HFFc6 (cell line): ENCODE results near the gene ELMOD1. TPM values are rescaled to one million over a fixed set of nuclear protein-coding genes. Genes with fewer than 3 reads are reported as not detected.

Experiments used
- DNase-seq: peaks from one replicate; pipeline ENCODE4 v3.0.0-alpha.2; 2018
- H3K27ac Mint-ChIP-seq: 2 replicates; pipeline ENCODE4 v1.8.0; 2020; ENCODE audit warnings: mild to moderate bottlenecking, mixed read lengths
- H3K27me3 Mint-ChIP-seq: 2 replicates; pipeline ENCODE4 v1.8.0; 2021; ENCODE audit warnings: mild to moderate bottlenecking, moderate library complexity, mixed read lengths; ENCODE audit not compliant: insufficient read depth
- H3K36me3 Mint-ChIP-seq: 2 replicates; pipeline ENCODE4 v1.8.0; 2021; ENCODE audit warnings: low read depth, mixed read lengths
- H3K4me1 Mint-ChIP-seq: 2 replicates; pipeline ENCODE4 v1.8.0; 2020; ENCODE audit warnings: low read depth, mixed read lengths
- H3K4me3 Mint-ChIP-seq: 2 replicates; pipeline ENCODE4 v1.8.0; 2020; ENCODE audit warnings: mild to moderate bottlenecking, moderate library complexity, mixed read lengths
- H3K9me3 Mint-ChIP-seq: 2 replicates; pipeline ENCODE4 v1.8.0; 2020; ENCODE audit warnings: mild to moderate bottlenecking, mixed read lengths
- total RNA-seq, 6 experiments: library from RNA; stranded (reverse); fragmentation: NEBNext Ultra II Directional; extraction: Animal tissue kit (Norgen Biotek cat#: 25700); gene quantifications; 2 replicates in 1 of 6; 3 replicates in 5 of 6; pipeline ENCODE4 v1.2.3, GENCODE V29; 2021
- TF ChIP-seq, protein P1 (sequence below): fragments of 200-600 bp; sonication (generic); IDR thresholded peaks from 2 replicates; pipeline ENCODE4 v1.5.0; 2021; ENCODE audit warnings: antibody characterized with exemption, mild to moderate bottlenecking

ELMOD1 gene
- total RNA-seq, 6 experiments from 2014 or later: 0.19 to 0.30 (median 0.24) TPM

DNA sequence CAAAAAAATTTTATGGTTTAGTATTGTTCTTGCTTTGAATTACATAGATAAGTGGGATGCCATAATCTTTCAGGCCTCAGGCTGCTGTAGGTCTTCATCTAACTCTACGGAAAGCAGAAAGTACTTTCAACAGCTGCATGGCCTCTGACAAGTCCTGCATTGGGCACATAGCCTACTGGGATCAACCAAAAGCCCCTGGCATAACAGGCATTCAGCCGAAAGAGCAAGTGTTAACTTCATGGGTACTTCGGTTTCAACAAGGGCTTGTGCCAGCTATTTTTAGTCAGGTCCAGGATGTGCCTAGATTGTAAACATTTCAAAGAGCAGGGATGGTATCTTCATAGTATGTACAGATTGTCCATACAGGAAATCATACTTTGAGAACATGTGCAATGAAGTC is 117.8 kb downstream of the ELMOD1 start:
- Mint-ChIP-seq H3K9me3 (no peaks in the 10 kb centered on the region), H3K4me3 (no peak overlapping the region), H3K4me1 (peaks cover 19% of the 10 kb centered on the region), H3K36me3 (no peaks in the 10 kb centered on the region), H3K27me3 (peaks cover 14% of the 10 kb centered on the region), H3K27ac (no peak overlapping the region)
- TF ChIP-seq, protein P1, sequence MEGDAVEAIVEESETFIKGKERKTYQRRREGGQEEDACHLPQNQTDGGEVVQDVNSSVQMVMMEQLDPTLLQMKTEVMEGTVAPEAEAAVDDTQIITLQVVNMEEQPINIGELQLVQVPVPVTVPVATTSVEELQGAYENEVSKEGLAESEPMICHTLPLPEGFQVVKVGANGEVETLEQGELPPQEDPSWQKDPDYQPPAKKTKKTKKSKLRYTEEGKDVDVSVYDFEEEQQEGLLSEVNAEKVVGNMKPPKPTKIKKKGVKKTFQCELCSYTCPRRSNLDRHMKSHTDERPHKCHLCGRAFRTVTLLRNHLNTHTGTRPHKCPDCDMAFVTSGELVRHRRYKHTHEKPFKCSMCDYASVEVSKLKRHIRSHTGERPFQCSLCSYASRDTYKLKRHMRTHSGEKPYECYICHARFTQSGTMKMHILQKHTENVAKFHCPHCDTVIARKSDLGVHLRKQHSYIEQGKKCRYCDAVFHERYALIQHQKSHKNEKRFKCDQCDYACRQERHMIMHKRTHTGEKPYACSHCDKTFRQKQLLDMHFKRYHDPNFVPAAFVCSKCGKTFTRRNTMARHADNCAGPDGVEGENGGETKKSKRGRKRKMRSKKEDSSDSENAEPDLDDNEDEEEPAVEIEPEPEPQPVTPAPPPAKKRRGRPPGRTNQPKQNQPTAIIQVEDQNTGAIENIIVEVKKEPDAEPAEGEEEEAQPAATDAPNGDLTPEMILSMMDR: no peak
- DNase-seq: no peak

DNA sequence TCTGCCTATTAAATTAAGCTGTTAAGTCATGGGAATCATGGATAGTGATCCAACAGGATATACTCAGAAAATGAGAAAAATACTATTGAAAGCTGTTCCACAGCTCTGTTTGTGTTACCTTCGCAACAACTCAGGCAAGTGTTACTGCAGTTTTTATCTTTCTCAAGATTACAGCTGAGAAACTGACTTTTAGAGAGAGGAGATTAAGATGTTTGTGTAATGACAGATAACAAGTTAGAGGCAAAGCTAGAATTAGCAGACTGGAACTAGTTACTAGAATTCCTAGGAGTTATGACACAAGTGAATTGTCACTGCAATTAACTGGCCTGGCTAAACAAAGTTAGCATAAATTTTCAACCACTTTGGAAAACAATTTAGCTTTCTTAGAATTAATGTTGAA is 119.4 kb downstream of the ELMOD1 start:
- Mint-ChIP-seq H3K36me3 (no peaks in the 10 kb centered on the region), H3K27me3 (peaks cover 17% of the 10 kb centered on the region), H3K9me3 (no peaks in the 10 kb centered on the region), H3K27ac (no peak overlapping the region), H3K4me3 (no peak overlapping the region), H3K4me1 (peaks cover 4% of the 10 kb centered on the region)
- TF ChIP-seq, protein P1: no peak
- no peak for DNase-seq

DNA sequence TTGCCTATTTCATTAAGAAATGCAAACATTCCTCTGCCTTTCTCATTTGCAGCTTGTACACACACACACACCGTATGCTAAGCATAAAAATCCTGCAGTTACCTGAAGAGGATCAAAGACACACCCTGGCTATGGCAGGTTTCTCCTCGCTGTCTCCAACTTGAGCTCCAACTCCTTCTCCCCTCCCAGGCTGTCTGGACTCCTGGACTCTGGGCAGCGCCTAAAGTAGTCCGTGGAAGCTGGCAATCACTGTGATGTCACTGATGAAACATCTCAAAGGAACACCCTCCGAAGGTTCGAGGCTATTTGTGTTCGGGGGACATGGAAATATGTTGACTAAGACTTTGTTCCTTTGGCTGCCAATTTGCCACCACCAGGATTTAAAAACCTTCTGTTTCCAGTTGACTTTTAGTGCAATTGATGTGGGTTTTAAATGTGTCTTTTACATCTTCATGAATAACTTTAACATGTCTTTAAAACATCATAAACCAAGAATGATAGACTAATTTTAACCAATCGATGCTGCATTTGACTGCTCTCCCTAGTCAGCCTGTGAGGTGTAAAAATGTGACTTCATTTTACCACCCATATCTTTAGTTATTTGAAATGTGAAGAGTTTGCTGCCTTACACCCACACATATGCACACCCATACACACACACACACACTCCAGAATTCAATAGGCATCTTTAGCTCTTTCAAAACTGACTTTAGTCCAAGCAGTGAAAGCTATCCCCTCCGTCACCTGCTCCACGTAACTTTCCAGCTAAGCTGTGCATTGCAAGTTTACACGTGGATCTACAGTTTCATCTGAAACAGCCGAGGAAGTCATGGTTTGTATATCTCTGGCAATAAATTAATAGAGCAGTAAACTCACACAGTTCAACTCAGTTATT is 121.2 kb downstream of the ELMOD1 start, which contains the start of gene SLN:
SLN (minus strand) TSS at position 196 of the 895 bp plus-strand sequence.
- TF ChIP-seq, protein P1: no peak
- peaks cover 5% of the 10 kb centered on the region for H3K4me1 Mint-ChIP-seq
- no peaks in the 10 kb centered on the region for H3K9me3 Mint-ChIP-seq
- no peaks in the 10 kb centered on the region for H3K36me3 Mint-ChIP-seq
- H3K27ac Mint-ChIP-seq: no peak within 1 kb of the TSS
- H3K4me3 Mint-ChIP-seq: no peak within 1 kb of the TSS
- peaks cover 17% of the 10 kb centered on the region for H3K27me3 Mint-ChIP-seq
- no peak for DNase-seq

DNA sequence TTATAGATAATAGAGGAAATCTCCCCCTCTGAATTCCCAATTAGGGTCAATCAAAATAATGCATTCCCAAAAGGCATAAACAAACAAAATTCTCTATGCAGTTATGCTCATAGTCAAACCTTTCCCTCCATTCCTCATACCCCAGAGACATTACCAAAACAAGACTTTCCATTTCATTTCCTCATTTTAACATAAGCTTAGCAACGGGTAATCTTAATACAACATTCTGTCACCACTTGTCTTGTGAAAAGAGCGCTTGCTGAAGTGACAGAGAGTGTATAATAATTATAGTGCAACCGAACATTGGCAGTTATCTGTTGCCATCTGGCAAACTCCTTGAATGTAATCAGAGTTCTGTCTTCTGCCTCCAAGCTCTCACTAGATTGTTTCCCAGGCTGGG is 122.1 kb downstream of the ELMOD1 start:
- TF ChIP-seq, protein P1: no peak
- no peaks in the 10 kb centered on the region for H3K36me3 Mint-ChIP-seq
- H3K4me3 Mint-ChIP-seq: no peak overlapping the region
- H3K27me3 Mint-ChIP-seq: peaks cover 16% of the 10 kb centered on the region
- no peak for DNase-seq
- H3K4me1 Mint-ChIP-seq: peaks cover 8% of the 10 kb centered on the region
- H3K9me3 Mint-ChIP-seq: no peaks in the 10 kb centered on the region
- H3K27ac Mint-ChIP-seq: no peak overlapping the region

Other genes starting within 250 kb of the ELMOD1 start
- 1 to 10 TPM; 6.0 to 7.3 (median 6.7) TPM for gene CWF19L2, start 133.3 kb upstream of the ELMOD1 start, total RNA-seq
- gene ALKBH8, start 25.4 kb upstream of the ELMOD1 start, total RNA-seq: 1 to 10 TPM; 5.6 to 9.6 (median 7.1) TPM
- not detected for gene SLN, start 120.9 kb downstream of the ELMOD1 start, total RNA-seq